B cell (primary cell): Measurements from ENCODE around the gene LAG3. TPM values are rescaled to one million over a fixed set of nuclear protein-coding genes. Genes with fewer than 3 reads are reported as not detected.

Source experiments
- ATAC-seq: fragments of 200-7000 bp; cut with Tn5 transposase; one replicate; pipeline ENCODE4 v1.10.0; 2021; ENCODE audit warnings: low read depth, mild to moderate bottlenecking, moderate number of reproducible peaks, moderate library complexity
- CTCF ChIA-PET: fragments of 350-600 bp; sonication (Branson Sonifier 250); formaldehyde crosslinking; loops from one replicate; lab custom pipeline; 2021; ENCODE audit warnings: antibody characterized with exemption, inconsistent platforms; lab: Charles Lee
- POLR2A ChIA-PET: fragments of 350-600 bp; sonication (Branson Sonifier 250); formaldehyde crosslinking; loops from one replicate; lab custom pipeline; 2021; ENCODE audit warnings: antibody characterized with exemption; lab: Charles Lee
- DNase-seq: peaks from one replicate; pipeline ENCODE4 v3.0.0; 2013
- H2AFZ ChIP-seq: 2 replicates; pipeline ENCODE4 v1.6.1; 2012; ENCODE audit warnings: mild to moderate bottlenecking, low read depth, low read length; ENCODE audit not compliant: insufficient read depth, poor library complexity, severe bottlenecking
- H3K27ac ChIP-seq, 2 donors: 1 replicate in 1 of 2; 2 replicates in 1 of 2; pipeline ENCODE4 v1.5.1; 2012 to 2013; ENCODE audit warnings: low read length in 2 of 2, mild to moderate bottlenecking in 2 of 2, moderate library complexity in 1 of 2
- H3K27me3 ChIP-seq, 4 experiments: fragments of 200-600 bp in 1 of 4; sonication (generic) in 1 of 4; replicated peaks in 1 of 4; 1 replicate in 2 of 4; 2 replicates in 2 of 4; pipeline versions ENCODE4 v1.6.1 to v1.7.0; 2013 to 2016; ENCODE audit warnings: low read length in 3 of 4, mild to moderate bottlenecking in 2 of 4, mixed read lengths in 1 of 4, moderate library complexity in 1 of 4; ENCODE audit not compliant: insufficient read depth in 4 of 4, control insufficient read depth in 3 of 4; ENCODE audit errors: control extremely low read depth in 1 of 4
- H3K36me3 ChIP-seq, 2 experiments: replicated peaks in 1 of 2; 1 replicate in 1 of 2; 2 replicates in 1 of 2; pipeline versions ENCODE4 v1.6.1 to v1.7.1; 2013; ENCODE audit warnings: low read length in 1 of 2; ENCODE audit not compliant: insufficient read depth in 2 of 2, control insufficient read depth in 1 of 2; ENCODE audit errors: control extremely low read depth in 1 of 2, extremely low read depth in 1 of 2
- H3K4me1 ChIP-seq, 2 donors: fragments of 200-600 bp in 1 of 2; sonication (generic) in 1 of 2; 1 replicate in 1 of 2; 2 replicates in 1 of 2; pipeline versions ENCODE4 v1.5.1 to v1.6.1; 2013 to 2017; ENCODE audit warnings: low read length in 2 of 2; ENCODE audit not compliant: control insufficient read depth in 2 of 2, insufficient read depth in 2 of 2
- H3K4me2 ChIP-seq: replicated peaks from 2 replicates; pipeline ENCODE3; 2012; ENCODE audit warnings: mild to moderate bottlenecking, low read depth, low read length; ENCODE audit not compliant: poor library complexity, severe bottlenecking
- H3K4me3 ChIP-seq, 5 experiments: fragments of 200-600 bp in 1 of 5; sonication (generic) in 1 of 5; 1 replicate in 3 of 5; 2 replicates in 2 of 5; pipeline versions ENCODE4 v1.5.1 to v1.7.0; 2011 to 2016; ENCODE audit warnings: low read length in 4 of 5, mild to moderate bottlenecking in 4 of 5, low read depth in 2 of 5, control low read depth in 1 of 5, moderate library complexity in 1 of 5; ENCODE audit not compliant: insufficient read depth in 1 of 5; ENCODE audit errors: control extremely low read depth in 1 of 5, extremely low read depth in 1 of 5
- H3K79me2 ChIP-seq: fragments of 200-600 bp; sonication (generic); one replicate; pipeline ENCODE4 v1.6.0; 2016; ENCODE audit warnings: low read length; ENCODE audit not compliant: control insufficient read depth, insufficient read depth
- H3K9ac ChIP-seq: fragments of 200-600 bp; sonication (generic); 2 replicates; pipeline ENCODE4 v1.6.1; 2017; ENCODE audit warnings: mild to moderate bottlenecking, low read length, moderate library complexity
- H3K9me3 ChIP-seq, 3 donors: one replicate each; pipeline versions ENCODE4 v1.6.1 to v1.7.1; 2013; ENCODE audit warnings: low read length in 2 of 3; ENCODE audit not compliant: control insufficient read depth in 2 of 3, insufficient read depth in 1 of 3; ENCODE audit errors: control extremely low read depth in 1 of 3
- H4K20me1 ChIP-seq: 2 replicates; pipeline ENCODE4 v1.6.0; 2012; ENCODE audit warnings: mild to moderate bottlenecking, low read length; ENCODE audit not compliant: insufficient read depth, control insufficient read depth, poor library complexity, severe bottlenecking
- H3K27ac Mint-ChIP-seq: one replicate; pipeline ENCODE4 v1.8.0; 2021; ENCODE audit warnings: mixed read lengths
- H3K27me3 Mint-ChIP-seq: one replicate; pipeline ENCODE4 v1.8.0; 2021; ENCODE audit warnings: mixed read lengths
- H3K4me1 Mint-ChIP-seq: one replicate; pipeline ENCODE4 v1.8.0; 2021; ENCODE audit warnings: mixed read lengths
- H3K4me3 Mint-ChIP-seq: one replicate; pipeline ENCODE4 v1.8.0; 2021; ENCODE audit warnings: mixed read lengths
- H3K9me3 Mint-ChIP-seq: one replicate; pipeline ENCODE4 v1.8.0; 2022; ENCODE audit warnings: mixed read lengths; ENCODE audit not compliant: insufficient read depth
- CTCF ChIP-seq: fragments of 200-600 bp; IDR thresholded peaks from one replicate; pipeline ENCODE4 v1.8.0; 2022; ENCODE audit warnings: antibody characterized with exemption, mild to moderate bottlenecking
- EZH2 ChIP-seq: IDR thresholded peaks from 2 replicates; pipeline ENCODE4 v1.6.1; 2012; ENCODE audit warnings: borderline replicate concordance, low read depth, mild to moderate bottlenecking, moderate library complexity, low read length; ENCODE audit not compliant: insufficient read depth, poor library complexity, severe bottlenecking
- WGBS: methylation state at CpG from one replicate; pipeline ENCODE4 v1.1.5; 2013; ENCODE audit warnings: missing lambda C conversion rate; ENCODE audit not compliant: insufficient coverage; 5-methylcytosine and 5-hydroxymethylcytosine counted together
- intact Hi-C: fragments of 100-400 bp; cut with micrococcal nuclease; formaldehyde crosslinking; loops from one replicate; pipeline ENCODE4 v1.10.0; 2022
- polyA plus RNA-seq: library from polyadenylated mRNA; depleted of rRNA; stranded (reverse); fragments of >200 nt; gene quantifications from 2 replicates; pipeline ENCODE4 v1.2.3, GENCODE V29; 2012
- total RNA-seq, 2 donors: library from RNA; stranded (reverse); fragments of 120-200 nt in 1 of 2; gene quantifications; 1 replicate in 1 of 2; 2 replicates in 1 of 2; pipeline versions ENCODE4 v1.2.3 to v1.2.4, GENCODE V29; 2013 to 2022

Gene LAG3
- total and polyA plus RNA-seq, 2 donors (not counting 1 experiment from before 2014, with no cell fraction given): not detected

GRCh38 chr12:6767353-6768319, 4.7 kb upstream of the LAG3 start:
- CTCF ChIA-PET: interaction anchor here (0.6 to 6.0 kb wide), 19 partner anchors 7 to 197 kb away, joined by 3 to 85 read pairs (median 4); partner anchors contain the start of genes CDCA3, COPS7A, MLF2 and USP5
- H3K4me3 ChIP-seq: peak overlapping the region in 4 of 5 experiments; percentile 41 to 78 (median 54)
- POLR2A ChIA-PET: interaction anchor here (0.6 to 2.0 kb wide), 5 partner anchors 14 to 82 kb away, joined by 3 to 16 read pairs (median 7); partner anchors contain the start of genes COPS7A, MLF2 and ZNF384
- ATAC-seq (no peak), DNase-seq (no peak)
- no peaks in the 10 kb centered on the region for H3K36me3 ChIP-seq
- H3K9ac ChIP-seq: peak overlapping the region; percentile 67
- Mint-ChIP-seq H3K4me1 (peaks cover 38% of the 10 kb centered on the region), H3K4me3 (peak overlapping the region; percentile 90), H3K27me3 (peaks cover 49% of the 10 kb centered on the region), H3K27ac (peak overlapping the region; percentile 23), H3K9me3 (no peaks in the 10 kb centered on the region)
- peak overlapping the region; percentile 95 for H2AFZ ChIP-seq
- TF ChIP-seq CTCF (no peak), EZH2 (no peak)
- H4K20me1 ChIP-seq: no peaks in the 10 kb centered on the region
- H3K27me3 ChIP-seq: peaks cover 0 to 71% (median 32%) of the 10 kb centered on the region in 4 experiments
- H3K4me1 ChIP-seq: peaks cover 41 to 46% of the 10 kb centered on the region in 2 donors
- intact Hi-C loops: loop anchor here (1.0 to 5.0 kb wide), 2 partner anchors 85 to 199 kb away; partner anchors contain the start of genes CDCA3, NOP2 and USP5
- no peaks in the 10 kb centered on the region for H3K79me2 ChIP-seq
- peaks cover 0 to 5% (median 0%) of the 10 kb centered on the region in 3 donors for H3K9me3 ChIP-seq
- H3K4me2 ChIP-seq: peak overlapping the region; percentile 96
- 47% methylated on average over 37 of the region's 44 CpGs for WGBS
- H3K27ac ChIP-seq: no peak overlapping the region
